HEK293 (cell line): ENCODE measurements around the gene ENTREP3.

Experiments used
- BCL11B ChIP-seq: fragments of 450-650 bp; formaldehyde crosslinking; IDR thresholded peaks from 2 replicates; pipeline ENCODE4 v1.5.1; 2016; ENCODE audit warnings: low read depth, missing biosample characterization, missing genetic modification characterization
- HOXC10 ChIP-seq: sonication (generic); formaldehyde crosslinking; IDR thresholded peaks from 2 replicates; pipeline ENCODE4 v1.8.1; 2023; ENCODE audit warnings: mild to moderate bottlenecking, missing genetic modification reagents
- KLF17 ChIP-seq: fragments of 450-650 bp; formaldehyde crosslinking; IDR thresholded peaks from 2 replicates; pipeline ENCODE4 v1.5.1; 2016; ENCODE audit warnings: missing biosample characterization, missing genetic modification characterization
- KLF9 ChIP-seq: fragments of 450-650 bp; formaldehyde crosslinking; IDR thresholded peaks from 2 replicates; pipeline ENCODE4 v1.5.1; 2016; ENCODE audit warnings: missing biosample characterization, missing genetic modification characterization, low read depth
- PRDM4 ChIP-seq: fragments of 450-650 bp; formaldehyde crosslinking; IDR thresholded peaks from 2 replicates; pipeline ENCODE4 v1.5.1; 2017; ENCODE audit warnings: missing biosample characterization, missing genetic modification characterization
- RBAK ChIP-seq: fragments of 450-650 bp; formaldehyde crosslinking; IDR thresholded peaks from 2 replicates; pipeline ENCODE4 v1.5.1; 2016; ENCODE audit warnings: missing biosample characterization, missing genetic modification characterization
- REST ChIP-seq: fragments of 450-650 bp; formaldehyde crosslinking; IDR thresholded peaks from 2 replicates; pipeline ENCODE4 v1.5.1; 2016; ENCODE audit warnings: missing biosample characterization, missing genetic modification characterization
- ZBTB26 ChIP-seq: fragments of 450-650 bp; formaldehyde crosslinking; optimal IDR thresholded peaks from 2 replicates; pipeline ENCODE3; 2016; ENCODE audit warnings: missing biosample characterization, mild to moderate bottlenecking, missing genetic modification characterization
- ZBTB7A ChIP-seq: fragments of 450-650 bp; formaldehyde crosslinking; IDR thresholded peaks from 2 replicates; pipeline ENCODE4 v1.5.1; 2016; ENCODE audit warnings: low read depth, missing biosample characterization, missing genetic modification characterization
- ZNF174 ChIP-seq: fragments of 450-650 bp; formaldehyde crosslinking; IDR thresholded peaks from 2 replicates; pipeline ENCODE4 v1.5.0; 2017; ENCODE audit warnings: missing biosample characterization, mild to moderate bottlenecking, missing genetic modification characterization
- ZNF26 ChIP-seq: fragments of 450-650 bp; formaldehyde crosslinking; IDR thresholded peaks from 2 replicates; pipeline ENCODE4 v1.5.1; 2016; ENCODE audit warnings: missing biosample characterization, missing genetic modification characterization
- ZNF280C ChIP-seq: fragments of 450-650 bp; formaldehyde crosslinking; IDR thresholded peaks from 2 replicates; pipeline ENCODE4 v1.5.1; 2016; ENCODE audit warnings: missing biosample characterization, missing genetic modification characterization
- ZNF426 ChIP-seq: fragments of 450-650 bp; formaldehyde crosslinking; IDR thresholded peaks from 2 replicates; pipeline ENCODE4 v1.5.1; 2017; ENCODE audit warnings: missing biosample characterization, missing genetic modification characterization, mild to moderate bottlenecking, inconsistent platforms, moderate library complexity
- ZNF433 ChIP-seq: fragments of 450-650 bp; formaldehyde crosslinking; IDR thresholded peaks from 2 replicates; pipeline ENCODE4 v1.5.1; 2016; ENCODE audit warnings: missing biosample characterization, missing genetic modification characterization, low read depth
- ZNF48 ChIP-seq: fragments of 450-650 bp; formaldehyde crosslinking; IDR thresholded peaks from 2 replicates; pipeline ENCODE4 v1.5.1; 2016; ENCODE audit warnings: missing biosample characterization, missing genetic modification characterization
- ZNF513 ChIP-seq: fragments of 450-650 bp; IDR thresholded peaks from 2 replicates; pipeline ENCODE4 v1.5.1; 2018; ENCODE audit warnings: missing biosample characterization, missing genetic modification characterization
- ZNF521 ChIP-seq: fragments of 450-650 bp; formaldehyde crosslinking; IDR thresholded peaks from 2 replicates; pipeline ENCODE4 v1.5.1; 2017; ENCODE audit warnings: missing biosample characterization, mild to moderate bottlenecking, missing genetic modification characterization
- ZNF561 ChIP-seq: fragments of 450-650 bp; IDR thresholded peaks from 2 replicates; pipeline ENCODE4 v1.5.1; 2018; ENCODE audit warnings: missing biosample characterization, missing genetic modification characterization, borderline replicate concordance
- ZNF610 ChIP-seq: fragments of 450-650 bp; formaldehyde crosslinking; IDR thresholded peaks from 2 replicates; pipeline ENCODE4 v1.5.1; 2016; ENCODE audit warnings: missing biosample characterization, missing genetic modification characterization, borderline replicate concordance
- ZNF621 ChIP-seq: fragments of 450-650 bp; formaldehyde crosslinking; IDR thresholded peaks from 2 replicates; pipeline ENCODE4 v1.5.1; 2017; ENCODE audit warnings: missing biosample characterization, missing genetic modification characterization
- ZNF629 ChIP-seq: fragments of 450-650 bp; formaldehyde crosslinking; IDR thresholded peaks from 2 replicates; pipeline ENCODE4 v1.5.1; 2017; ENCODE audit warnings: missing biosample characterization, missing genetic modification characterization
- ZNF645 ChIP-seq: fragments of 450-650 bp; formaldehyde crosslinking; IDR thresholded peaks from 2 replicates; pipeline ENCODE4; 2016; ENCODE audit warnings: missing biosample characterization, missing genetic modification characterization
- ZNF792 ChIP-seq: fragments of 450-650 bp; formaldehyde crosslinking; IDR thresholded peaks from 2 replicates; pipeline ENCODE4 v1.5.1; 2016; ENCODE audit warnings: missing biosample characterization, missing genetic modification characterization

Gene ENTREP3

GRCh38 chr1:155244368-155245162 lies 10.7 kb downstream of the ENTREP3 start (continued):
- TF ChIP-seq ZNF433 (tag by site-specific recombination) (0 out of 2 replicates have a peak, but pooled peaks have one; percentile 26), BCL11B (tag by site-specific recombination) (peak; percentile 100), ZNF48 (tag by site-specific recombination) (0 out of 2 replicates have a peak, but pooled peaks have one; percentile 65), ZBTB26 (peak; percentile 97), ZNF621 (tag by site-specific recombination) (peak; percentile 83; the same call in 1 of the 2 replicates), ZNF426 (tag by site-specific recombination) (no peak), ZNF174 (tag by site-specific recombination) (no peak), ZNF561 (tag by site-specific recombination) (peak; percentile 99), ZNF610 (tag by site-specific recombination) (peak; percentile 99), PRDM4 (tag by site-specific recombination) (peak; percentile 99), KLF9 (tag by site-specific recombination) (peak; percentile 89), ZNF513 (tag by site-specific recombination) (peak; percentile 73), REST (tag by site-specific recombination) (peak; percentile 88), ZNF26 (tag by site-specific recombination) (no peak; the same call in 1 of the 2 replicates), ZNF629 (tag by site-specific recombination) (peak; percentile 98), RBAK (tag by site-specific recombination) (peak; percentile 92), ZNF521 (tag by site-specific recombination) (no peak), ZNF645 (tag by site-specific recombination) (peak; percentile 97), KLF17 (tag by site-specific recombination) (peak; percentile 100), HOXC10 (CRISPR knock-in tag) (no peak), ZNF280C (tag by site-specific recombination) (no peak), ZNF792 (tag by site-specific recombination) (peak; percentile 94), ZBTB7A (peak; percentile 100)
